ENCODE data around the gene FBLN5.

FBLN5 gene

GRCh38 chr14:91957876-91958313, 10.4 kb upstream of the FBLN5 start:
- Histone ChIP-seq H3K9me3 (ENCODE audit: insufficient read depth, low read length) (no peaks in the 10 kb centered on the region), H3K27ac (ENCODE audit: low read length) (no peak overlapping the region), H3K4me3 (ENCODE audit: low read length) (no peak overlapping the region), H3K4me2 (ENCODE audit: low read length) (no peak overlapping the region), H3K9ac (ENCODE audit: low read length) (no peak overlapping the region), H3K36me3 (replicated peaks; ENCODE audit: low read depth, low read length) (no peaks in the 10 kb centered on the region), H2AFZ (ENCODE audit: low read depth, low read length) (no peak overlapping the region), H4K20me1 (ENCODE audit: insufficient read depth, low read length) (no peaks in the 10 kb centered on the region), H3K79me2 (ENCODE audit: low read length) (no peaks in the 10 kb centered on the region), H3K4me1 (ENCODE audit: low read length) (no peaks in the 10 kb centered on the region), H3K27me3 (ENCODE audit: low read depth, low read length) (no peaks in the 10 kb centered on the region)
- TF ChIP-seq, protein P1, sequence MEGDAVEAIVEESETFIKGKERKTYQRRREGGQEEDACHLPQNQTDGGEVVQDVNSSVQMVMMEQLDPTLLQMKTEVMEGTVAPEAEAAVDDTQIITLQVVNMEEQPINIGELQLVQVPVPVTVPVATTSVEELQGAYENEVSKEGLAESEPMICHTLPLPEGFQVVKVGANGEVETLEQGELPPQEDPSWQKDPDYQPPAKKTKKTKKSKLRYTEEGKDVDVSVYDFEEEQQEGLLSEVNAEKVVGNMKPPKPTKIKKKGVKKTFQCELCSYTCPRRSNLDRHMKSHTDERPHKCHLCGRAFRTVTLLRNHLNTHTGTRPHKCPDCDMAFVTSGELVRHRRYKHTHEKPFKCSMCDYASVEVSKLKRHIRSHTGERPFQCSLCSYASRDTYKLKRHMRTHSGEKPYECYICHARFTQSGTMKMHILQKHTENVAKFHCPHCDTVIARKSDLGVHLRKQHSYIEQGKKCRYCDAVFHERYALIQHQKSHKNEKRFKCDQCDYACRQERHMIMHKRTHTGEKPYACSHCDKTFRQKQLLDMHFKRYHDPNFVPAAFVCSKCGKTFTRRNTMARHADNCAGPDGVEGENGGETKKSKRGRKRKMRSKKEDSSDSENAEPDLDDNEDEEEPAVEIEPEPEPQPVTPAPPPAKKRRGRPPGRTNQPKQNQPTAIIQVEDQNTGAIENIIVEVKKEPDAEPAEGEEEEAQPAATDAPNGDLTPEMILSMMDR (IDR thresholded peaks at IDR 0.05; ENCODE audit: low read depth, low read length) = no peak
- no peak for TF ChIP-seq EZH2phosphoT487 (IDR thresholded peaks at IDR 0.05; ENCODE audit: low read depth)

GRCh38 chr14:91956616-91957015, 9.1 kb upstream of the FBLN5 start:
- Histone ChIP-seq H2AFZ (ENCODE audit: low read depth, low read length) (no peak overlapping the region), H3K9ac (ENCODE audit: low read length) (no peak overlapping the region), H4K20me1 (ENCODE audit: insufficient read depth, low read length) (no peaks in the 10 kb centered on the region), H3K4me3 (ENCODE audit: low read length) (no peak overlapping the region), H3K27ac (ENCODE audit: low read length) (no peak overlapping the region), H3K9me3 (ENCODE audit: insufficient read depth, low read length) (no peaks in the 10 kb centered on the region), H3K79me2 (ENCODE audit: low read length) (no peaks in the 10 kb centered on the region), H3K4me1 (ENCODE audit: low read length) (no peaks in the 10 kb centered on the region), H3K4me2 (ENCODE audit: low read length) (no peak overlapping the region), H3K36me3 (replicated peaks; ENCODE audit: low read depth, low read length) (no peaks in the 10 kb centered on the region), H3K27me3 (ENCODE audit: low read depth, low read length) (no peaks in the 10 kb centered on the region)
- no peak for TF ChIP-seq EZH2phosphoT487 (IDR thresholded peaks at IDR 0.05; ENCODE audit: low read depth)
- TF ChIP-seq, protein P1 (IDR thresholded peaks at IDR 0.05; ENCODE audit: low read depth, low read length) = no peak

DNA sequence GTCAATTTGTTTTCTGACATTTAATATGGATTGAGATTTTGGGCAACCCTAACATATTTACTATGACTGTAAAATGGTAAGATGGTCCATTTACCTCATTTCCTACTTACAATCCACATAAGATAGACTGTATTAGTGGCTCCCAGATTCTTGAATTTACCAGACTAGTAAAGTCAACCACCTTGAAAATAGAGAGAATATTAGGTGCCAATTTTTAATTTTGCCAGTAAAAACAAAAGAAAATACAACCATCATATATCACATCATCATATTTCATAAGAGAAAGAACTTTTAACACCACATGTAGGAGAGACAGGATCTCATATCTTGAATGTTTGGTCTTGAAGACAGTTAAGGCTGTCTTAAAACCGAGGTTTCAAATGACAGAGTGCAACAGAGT, 7.7 kb upstream of the FBLN5 start:
- no peaks in the 10 kb centered on the region for H3K36me3 ChIP-seq (replicated peaks; ENCODE audit: low read depth, low read length)
- H3K4me2 ChIP-seq (ENCODE audit: low read length) = no peak overlapping the region
- no peak overlapping the region for H3K27ac ChIP-seq (ENCODE audit: low read length)
- H3K4me3 ChIP-seq (ENCODE audit: low read length) = no peak overlapping the region
- H3K9me3 ChIP-seq (ENCODE audit: insufficient read depth, low read length) = no peaks in the 10 kb centered on the region
- no peak overlapping the region for H2AFZ ChIP-seq (ENCODE audit: low read depth, low read length)
- H3K27me3 ChIP-seq (ENCODE audit: low read depth, low read length) = no peaks in the 10 kb centered on the region
- H3K79me2 ChIP-seq (ENCODE audit: low read length) = no peaks in the 10 kb centered on the region
- TF ChIP-seq, protein P1 (IDR thresholded peaks at IDR 0.05; ENCODE audit: low read depth, low read length) = no peak
- no peak for TF ChIP-seq EZH2phosphoT487 (IDR thresholded peaks at IDR 0.05; ENCODE audit: low read depth)
- H3K4me1 ChIP-seq (ENCODE audit: low read length) = no peaks in the 10 kb centered on the region
- H4K20me1 ChIP-seq (ENCODE audit: insufficient read depth, low read length) = no peaks in the 10 kb centered on the region
- no peak overlapping the region for H3K9ac ChIP-seq (ENCODE audit: low read length)

DNA sequence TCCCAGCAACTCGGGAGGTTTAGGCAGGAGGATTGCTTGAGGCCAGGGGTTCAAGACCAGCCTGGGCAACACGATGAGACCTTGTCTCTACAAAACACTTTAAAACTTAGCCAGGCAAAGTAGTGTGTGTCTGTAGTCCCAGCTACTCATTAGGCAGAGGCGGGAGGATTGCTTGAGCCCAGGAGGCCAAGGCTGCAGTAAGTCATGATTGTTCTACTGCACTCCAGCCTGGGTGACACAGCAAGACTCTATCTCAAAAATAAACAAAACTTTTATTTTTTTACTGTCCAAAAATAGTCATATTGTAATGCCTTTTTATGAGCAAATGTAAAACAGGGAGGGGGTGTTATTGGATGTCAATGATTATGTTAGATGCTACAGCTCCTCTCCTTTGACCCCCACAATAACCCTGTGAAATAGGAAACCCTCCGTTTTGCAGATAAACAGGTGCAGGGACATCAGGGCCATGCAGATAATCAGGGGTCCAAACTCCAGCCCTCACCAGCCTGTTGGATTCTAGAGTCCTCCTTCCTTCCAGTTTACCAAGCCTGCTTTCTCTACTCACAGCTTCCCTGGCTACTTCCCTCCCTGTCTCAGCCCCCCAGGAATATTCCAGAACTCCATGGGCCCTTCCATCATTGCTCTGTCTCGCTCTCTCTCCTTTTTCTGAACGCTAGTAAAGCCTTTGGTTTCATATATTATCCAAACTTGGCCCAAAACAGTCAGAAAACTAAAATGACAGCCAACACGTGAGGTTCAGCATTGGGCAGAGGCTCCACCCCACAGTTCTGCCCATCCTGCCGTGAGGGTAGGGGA, 5.9 kb upstream of the FBLN5 start:
- no peak overlapping the region for H3K27ac ChIP-seq (ENCODE audit: low read length)
- no peak overlapping the region for H3K4me3 ChIP-seq (ENCODE audit: low read length)
- no peak overlapping the region for H3K4me2 ChIP-seq (ENCODE audit: low read length)

More for the DNA sequence above, 5.9 kb upstream of the FBLN5 start:
- Histone ChIP-seq H2AFZ (ENCODE audit: low read depth, low read length) (no peak overlapping the region), H4K20me1 (ENCODE audit: insufficient read depth, low read length) (no peaks in the 10 kb centered on the region), H3K9ac (ENCODE audit: low read length) (no peak overlapping the region), H3K4me1 (ENCODE audit: low read length) (no peaks in the 10 kb centered on the region), H3K27me3 (ENCODE audit: low read depth, low read length) (no peaks in the 10 kb centered on the region), H3K79me2 (ENCODE audit: low read length) (no peaks in the 10 kb centered on the region), H3K36me3 (replicated peaks; ENCODE audit: low read depth, low read length) (no peaks in the 10 kb centered on the region), H3K9me3 (ENCODE audit: insufficient read depth, low read length) (no peaks in the 10 kb centered on the region)
- TF ChIP-seq, protein P1 (IDR thresholded peaks at IDR 0.05; ENCODE audit: low read depth, low read length) = no peak
- TF ChIP-seq EZH2phosphoT487 (IDR thresholded peaks at IDR 0.05; ENCODE audit: low read depth) = no peak
